Spleen (tissue), 7 donors: ENCODE data around the gene MGAT4B.

Experiments used
- POLR2A ChIP-seq, 3 donors: fragments of 450-650 bp; IDR thresholded peaks; one replicate each; pipeline ENCODE4 v1.5.1; 2017; ENCODE audit warnings: antibody characterized with exemption in 3 of 3, mild to moderate bottlenecking in 1 of 3
- POLR2AphosphoS5 ChIP-seq, 3 donors: sonication (generic); formaldehyde crosslinking; IDR thresholded peaks; one replicate each; pipeline ENCODE4 v1.5.1; 2017; ENCODE audit warnings: antibody characterized with exemption in 3 of 3
- TF ChIP-seq, protein P1 (sequence below), 11 experiments: fragments of 200-600 bp in 7 of 11; fragments of 450-650 bp in 4 of 11; sonication (generic) in 4 of 11; IDR thresholded peaks in 8 of 11; conservative IDR thresholded peaks in 3 of 11; 1 replicate in 7 of 11; 2 replicates in 4 of 11; pipeline versions ENCODE4 v1.4.0 to v1.8.0; 2016 to 2021; ENCODE audit warnings: antibody characterized with exemption in 11 of 11, inconsistent platforms in 4 of 11, mild to moderate bottlenecking in 1 of 11
- donor health status: DM: no; HTN: no; CAD: no; lungs with moderate emphysema.
- donor health status: DM: no; HTN: no; CAD: no.
- donor health status: DM: no; HTN: no; CAD: no.

- TF ChIP-seq, protein P1, sequence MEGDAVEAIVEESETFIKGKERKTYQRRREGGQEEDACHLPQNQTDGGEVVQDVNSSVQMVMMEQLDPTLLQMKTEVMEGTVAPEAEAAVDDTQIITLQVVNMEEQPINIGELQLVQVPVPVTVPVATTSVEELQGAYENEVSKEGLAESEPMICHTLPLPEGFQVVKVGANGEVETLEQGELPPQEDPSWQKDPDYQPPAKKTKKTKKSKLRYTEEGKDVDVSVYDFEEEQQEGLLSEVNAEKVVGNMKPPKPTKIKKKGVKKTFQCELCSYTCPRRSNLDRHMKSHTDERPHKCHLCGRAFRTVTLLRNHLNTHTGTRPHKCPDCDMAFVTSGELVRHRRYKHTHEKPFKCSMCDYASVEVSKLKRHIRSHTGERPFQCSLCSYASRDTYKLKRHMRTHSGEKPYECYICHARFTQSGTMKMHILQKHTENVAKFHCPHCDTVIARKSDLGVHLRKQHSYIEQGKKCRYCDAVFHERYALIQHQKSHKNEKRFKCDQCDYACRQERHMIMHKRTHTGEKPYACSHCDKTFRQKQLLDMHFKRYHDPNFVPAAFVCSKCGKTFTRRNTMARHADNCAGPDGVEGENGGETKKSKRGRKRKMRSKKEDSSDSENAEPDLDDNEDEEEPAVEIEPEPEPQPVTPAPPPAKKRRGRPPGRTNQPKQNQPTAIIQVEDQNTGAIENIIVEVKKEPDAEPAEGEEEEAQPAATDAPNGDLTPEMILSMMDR (IDR thresholded peaks at IDR 0.05 in 8 of 11, conservative IDR thresholded peaks at IDR 0.05 in 3 of 11) = no peak
- no peak for TF ChIP-seq POLR2A (IDR thresholded peaks at IDR 0.05)
- TF ChIP-seq POLR2AphosphoS5 (IDR thresholded peaks at IDR 0.05) = peak in 1 of 3 donors; percentile 3
These were observed 8.9 kb downstream of the MGAT4B start for GRCh38 chr5:179797741-179798140.
